Transverse colon (tissue), 4 donors: Measurements from ENCODE around the gene TTL. TPM values are rescaled to one million over a fixed set of nuclear protein-coding genes. Genes with fewer than 3 reads are reported as not detected.
A peak's percentile ranks its signal among the peaks of the same experiment; 100 is the strongest.
"Not testable (repeated sequence)": the region's sequence is repeated elsewhere in the genome, so short reads cannot be mapped to it uniquely, and the experiment has no call there.

Experiments
- DNase-seq: peaks from one replicate; pipeline ENCODE4 v3.0.0-alpha.2; 2019
- H3K27ac ChIP-seq, 4 donors: fragments of 200-600 bp; sonication (generic); 2 replicates each; pipeline ENCODE4 v1.5.1; 2016 to 2018; ENCODE audit warnings: inconsistent platforms in 4 of 4
- H3K27me3 ChIP-seq: fragments of 200-600 bp; sonication (generic); 2 replicates; pipeline ENCODE4 v1.5.1; 2017; ENCODE audit warnings: inconsistent platforms
- H3K36me3 ChIP-seq, 4 donors: fragments of 200-600 bp; sonication (generic); 2 replicates each; pipeline ENCODE4 v1.5.1; 2017 to 2019; ENCODE audit warnings: inconsistent platforms in 4 of 4
- H3K4me1 ChIP-seq, 4 donors: fragments of 200-600 bp; sonication (generic); 2 replicates each; pipeline ENCODE4 v1.5.1; 2017 to 2020; ENCODE audit warnings: inconsistent platforms in 4 of 4
- H3K4me3 ChIP-seq, 4 donors: fragments of 200-600 bp; sonication (generic); 1 replicate in 1 of 4; 2 replicates in 3 of 4; pipeline versions ENCODE4 v1.5.1 to v1.6.1; 2017 to 2019; ENCODE audit warnings: inconsistent platforms in 4 of 4
- H3K9me3 ChIP-seq, 2 donors: fragments of 200-600 bp; sonication (generic); 2 replicates each; pipeline ENCODE4 v1.5.1; 2017 to 2019; ENCODE audit warnings: inconsistent platforms in 2 of 2
- EP300 ChIP-seq: sonication (generic); formaldehyde crosslinking; IDR thresholded peaks from one replicate; pipeline ENCODE4 v1.6.1; 2017; ENCODE audit warnings: antibody characterized with exemption, low read depth
- POLR2A ChIP-seq: fragments of 450-650 bp; IDR thresholded peaks from one replicate; pipeline ENCODE4 v1.6.1; 2016; ENCODE audit warnings: antibody characterized with exemption, mild to moderate bottlenecking, moderate library complexity
- POLR2AphosphoS5 ChIP-seq, 3 donors: sonication (generic); formaldehyde crosslinking; IDR thresholded peaks; one replicate each; pipeline ENCODE4 v1.6.1; 2016; ENCODE audit warnings: antibody characterized with exemption in 3 of 3
- WGBS, 2 donors: methylation state at CpG; one replicate each; pipeline ENCODE4 v1.1.5; 2018; ENCODE audit warnings: low coverage in 1 of 2; 5-methylcytosine and 5-hydroxymethylcytosine counted together
- in situ Hi-C, 4 donors: fragments of 200-750 bp; cut with MboI; loops; one replicate each; pipeline versions ENCODE4 v1.15.0 to v1.15.1; 2017; ENCODE audit warnings: low sequenced_read_pairs in 3 of 4, low pct_ligation_motif_present in 1 of 4, low pct_unique_long_range_greater_than_20kb in 1 of 4
- intact Hi-C: fragments of 100-400 bp; cut with DNase I; formaldehyde crosslinking; loops from one replicate; pipeline ENCODE4 v1.15.1; 2023; ENCODE audit warnings: low total_unique reads
- total RNA-seq, 4 donors: library from RNA; depleted of rRNA; stranded (reverse); fragments of >200 nt; gene quantifications; one replicate each; pipeline ENCODE4 v1.1.0, GENCODE V29; 2016
- TF ChIP-seq, protein P1 (sequence below), 5 experiments: fragments of 200-600 bp in 3 of 5; fragments of 450-650 bp in 2 of 5; sonication (generic) in 3 of 5; IDR thresholded peaks; 1 replicate in 2 of 5; 2 replicates in 3 of 5; pipeline ENCODE4 v1.5.1; 2016 to 2017; ENCODE audit warnings: antibody characterized with exemption in 5 of 5, inconsistent platforms in 3 of 5, mild to moderate bottlenecking in 2 of 5, moderate library complexity in 1 of 5

TTL gene
- 10 to 100 TPM in 3 of 4 donors, 1 to 10 TPM in 1; 7.9 to 61.3 (median 16.6) TPM for total RNA-seq

DNA sequence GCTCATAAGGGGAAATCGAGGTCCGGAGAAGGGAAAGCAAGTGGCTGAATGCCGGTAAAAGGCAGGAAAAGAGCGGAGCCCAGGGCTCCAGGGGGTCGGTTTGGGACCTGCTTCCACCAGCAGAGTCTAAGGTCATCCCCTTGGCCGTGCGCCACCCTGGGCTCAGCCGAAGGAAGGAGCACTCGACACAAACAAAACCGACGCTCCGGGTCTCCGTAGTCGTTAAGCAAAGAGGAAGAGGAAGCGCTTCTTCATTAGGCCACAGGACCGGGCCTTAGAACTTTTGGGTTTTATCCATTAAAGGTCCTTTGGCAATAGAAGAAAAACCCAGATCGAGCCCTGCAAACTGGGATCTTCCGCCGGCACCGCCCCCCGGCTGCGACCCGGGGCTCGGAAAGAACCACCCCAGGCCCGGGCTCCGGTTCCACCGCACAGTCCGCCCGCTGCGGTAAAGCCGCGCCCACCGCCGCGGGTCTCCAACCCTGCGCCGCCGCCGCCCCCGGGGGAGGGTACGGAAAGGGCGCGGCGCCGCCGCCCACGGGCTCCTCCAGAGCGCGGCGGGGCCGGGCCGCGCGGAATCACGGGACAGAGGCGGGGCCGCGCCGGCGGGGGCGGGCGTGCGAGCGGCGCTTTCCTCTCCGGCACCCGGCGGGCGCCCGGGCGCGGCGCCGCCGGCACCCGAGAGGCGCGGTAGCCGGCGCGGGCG is at the start of gene TTL:
TTL (plus strand) TSS at position 629 of the 706 bp plus-strand sequence. CDS start 189 bp downstream, outside the sequence.
- intact Hi-C loops: no loop called here
- TF ChIP-seq POLR2AphosphoS5 (IDR thresholded peaks at IDR 0.05) (peak in 1 of 3 donors; percentile 31), POLR2A (no peak)
- 0 to 1% methylated on average over 2 to 55 of the region's 82 CpGs for WGBS, 2 donors
- no peaks in the 10 kb centered on the region for H3K9me3 ChIP-seq
- DNase-seq: peak; percentile 81
- H3K36me3 ChIP-seq: no peaks in the 10 kb centered on the region
- H3K27me3 ChIP-seq: no peaks in the 10 kb centered on the region
- in situ Hi-C loops: loop anchor here in 3 of 4 donors (10.0 to 25.0 kb wide), 3 partner anchors 93 to 256 kb away; partner anchors contain the start of gene CHCHD5 (in 1 of the 3)
- H3K27ac ChIP-seq: peak within 1 kb of the TSS; percentile 89 to 97 (median 96)
- H3K4me1 ChIP-seq: peaks cover 7 to 20% (median 15%) of the 10 kb centered on the region in 4 donors
- H3K4me3 ChIP-seq: peak within 1 kb of the TSS; percentile 62 to 85 (median 83)

DNA sequence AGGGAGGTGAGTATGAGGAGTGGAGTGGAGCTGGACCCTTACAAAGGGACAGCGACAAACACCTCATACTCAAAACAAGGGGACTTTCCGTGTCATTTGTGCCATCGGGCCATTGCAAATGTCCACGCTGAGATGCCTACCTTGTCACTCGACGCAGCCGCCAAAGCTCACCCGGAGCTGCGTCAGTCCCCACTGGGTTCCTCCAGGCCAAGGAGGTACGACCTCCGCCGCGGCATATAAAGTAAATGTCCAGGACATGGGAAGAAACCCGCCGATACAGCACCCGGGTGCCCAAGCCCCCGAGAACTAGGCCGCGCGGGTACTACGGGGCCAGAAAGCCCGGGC is 49.6 kb upstream of the TTL start:
- H3K9me3 ChIP-seq, H3K36me3 ChIP-seq, H3K4me1 ChIP-seq, H3K27me3 ChIP-seq, DNase-seq: not testable (repeated sequence)
- H3K27ac ChIP-seq: peak overlapping the region; percentile 77 to 96 (median 92)
- intact Hi-C loops: loop anchor here (5.0 kb wide), 1 partner anchor 175 kb away; the partner anchor contains the start of gene ZC3H8
- peak overlapping the region; percentile 59 to 73 (median 64) for H3K4me3 ChIP-seq
- WGBS, 2 donors: 56% methylated on average over 15 of the region's 22 CpGs; no CpG with 5 or more reads in 1 of the 2 donors
- in situ Hi-C loops: loop anchor here in 1 of 4 donors (25.0 kb wide), 1 partner anchor 170 kb away; the partner anchor contains the start of gene ZC3H8

DNA sequence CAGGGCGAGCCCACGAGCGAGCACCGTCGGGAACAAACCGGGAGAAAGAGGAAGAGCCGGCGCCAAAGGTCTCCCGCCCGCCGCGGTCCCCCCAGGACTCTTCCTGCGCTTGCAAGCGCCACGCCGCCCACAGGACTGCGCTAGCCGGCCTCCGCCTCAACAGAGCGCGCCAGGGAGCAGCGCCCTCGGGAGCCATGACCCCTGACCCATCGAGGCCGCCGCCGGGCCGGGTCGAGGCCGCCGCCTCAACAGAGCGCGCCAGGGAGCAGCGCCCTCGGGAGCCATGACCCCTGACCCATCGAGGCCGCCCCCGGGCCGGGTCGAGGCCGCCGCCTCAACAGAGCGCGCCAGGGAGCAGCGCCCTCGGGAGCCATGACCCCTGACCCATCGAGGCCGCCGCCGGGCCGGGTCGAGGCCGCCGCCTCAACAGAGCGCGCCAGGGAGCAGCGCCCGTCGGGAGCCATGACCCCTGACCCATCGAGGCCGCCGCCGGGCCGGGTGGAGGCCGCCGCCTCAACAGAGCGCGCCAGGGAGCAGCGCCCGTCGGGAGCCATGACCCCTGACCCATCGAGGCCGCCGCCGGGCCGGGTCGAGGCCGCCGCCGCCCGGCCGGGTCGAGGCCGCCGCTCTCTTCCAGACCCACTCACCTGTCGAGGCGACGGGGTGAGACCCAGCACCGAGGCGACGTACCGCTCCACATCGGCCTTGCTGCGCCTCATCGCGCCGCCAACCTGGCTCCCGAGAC is 49.0 kb upstream of the TTL start:
- H3K9me3 ChIP-seq, H3K27me3 ChIP-seq, H3K4me1 ChIP-seq, H3K36me3 ChIP-seq: not testable (repeated sequence)
- Histone ChIP-seq H3K4me3 (peak overlapping the region; percentile 59 to 73 (median 64)), H3K27ac (peak overlapping the region; percentile 77 to 96 (median 92))
- DNase-seq: peak; percentile 28
- WGBS, 2 donors: 9% methylated on average over 30 of the region's 98 CpGs; no CpG with 5 or more reads in 1 of the 2 donors
- intact Hi-C loops: loop anchor here (5.0 kb wide), 1 partner anchor 176 kb away; the partner anchor contains the start of gene ZC3H8
- in situ Hi-C loops: loop anchor here in 1 of 4 donors (25.0 kb wide), 1 partner anchor 171 kb away; the partner anchor contains the start of gene ZC3H8

DNA sequence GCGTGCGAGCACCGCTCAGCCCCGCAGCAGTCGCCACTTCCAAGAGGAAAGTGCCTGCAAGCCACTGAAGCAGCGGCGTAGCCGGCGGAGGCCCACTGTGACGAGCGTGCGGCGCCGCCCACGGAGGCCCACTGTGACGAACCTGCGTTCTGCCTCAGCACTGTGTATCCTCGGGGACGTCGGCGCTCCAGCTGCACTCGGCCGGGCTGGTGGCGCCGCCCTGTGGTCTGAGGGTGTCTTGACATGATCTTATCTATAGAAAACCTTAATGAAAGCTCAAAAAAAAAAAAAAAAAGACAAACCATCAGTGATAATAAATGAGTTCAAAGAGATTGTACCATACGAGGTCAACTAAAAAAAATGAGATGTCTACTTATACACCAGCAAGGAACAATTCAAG is 48.5 kb upstream of the TTL start, which contains the start of gene RGPD8:
RGPD8 (minus strand) TSS at position 166 of the 400 bp plus-strand sequence. CDS start 192 bp downstream, outside the sequence.
- not testable (repeated sequence) for H3K27me3 ChIP-seq, H3K9me3 ChIP-seq, H3K4me1 ChIP-seq, H3K36me3 ChIP-seq
- intact Hi-C loops (loop anchor here (5.0 kb wide), 1 partner anchor 176 kb away; the partner anchor contains the start of gene ZC3H8), in situ Hi-C loops (loop anchor here in 1 of 4 donors (25.0 kb wide), 1 partner anchor 171 kb away; the partner anchor contains the start of gene ZC3H8)
- H3K27ac ChIP-seq: peak within 1 kb of the TSS; percentile 77 to 96 (median 92)
- DNase-seq: peak; percentile 92
- TF ChIP-seq POLR2A: peak; percentile 36
- peak in 1 of 3 donors; percentile 18 for TF ChIP-seq POLR2AphosphoS5 (IDR thresholded peaks at IDR 0.05)
- TF ChIP-seq, protein P1, sequence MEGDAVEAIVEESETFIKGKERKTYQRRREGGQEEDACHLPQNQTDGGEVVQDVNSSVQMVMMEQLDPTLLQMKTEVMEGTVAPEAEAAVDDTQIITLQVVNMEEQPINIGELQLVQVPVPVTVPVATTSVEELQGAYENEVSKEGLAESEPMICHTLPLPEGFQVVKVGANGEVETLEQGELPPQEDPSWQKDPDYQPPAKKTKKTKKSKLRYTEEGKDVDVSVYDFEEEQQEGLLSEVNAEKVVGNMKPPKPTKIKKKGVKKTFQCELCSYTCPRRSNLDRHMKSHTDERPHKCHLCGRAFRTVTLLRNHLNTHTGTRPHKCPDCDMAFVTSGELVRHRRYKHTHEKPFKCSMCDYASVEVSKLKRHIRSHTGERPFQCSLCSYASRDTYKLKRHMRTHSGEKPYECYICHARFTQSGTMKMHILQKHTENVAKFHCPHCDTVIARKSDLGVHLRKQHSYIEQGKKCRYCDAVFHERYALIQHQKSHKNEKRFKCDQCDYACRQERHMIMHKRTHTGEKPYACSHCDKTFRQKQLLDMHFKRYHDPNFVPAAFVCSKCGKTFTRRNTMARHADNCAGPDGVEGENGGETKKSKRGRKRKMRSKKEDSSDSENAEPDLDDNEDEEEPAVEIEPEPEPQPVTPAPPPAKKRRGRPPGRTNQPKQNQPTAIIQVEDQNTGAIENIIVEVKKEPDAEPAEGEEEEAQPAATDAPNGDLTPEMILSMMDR (IDR thresholded peaks at IDR 0.05): peak; percentile 41 to 66 (median 47)
- 0% methylated on average over 1 to 11 of the region's 26 CpGs for WGBS, 2 donors
- peak within 1 kb of the TSS; percentile 59 to 73 (median 64) for H3K4me3 ChIP-seq

GRCh38 chr2:112433932-112434730 is 47.8 kb upstream of the TTL start:
- TF ChIP-seq EP300 (no peak), POLR2AphosphoS5 (IDR thresholded peaks at IDR 0.05) (no peak), POLR2A (no peak)
- TF ChIP-seq, protein P1 (IDR thresholded peaks at IDR 0.05): no peak
- 52 to 80% methylated on average over 8 to 31 of the region's 31 CpGs for WGBS, 2 donors

GRCh38 chr2:112434890-112435715 is 46.9 kb upstream of the TTL start:
- H3K27me3 ChIP-seq, H3K9me3 ChIP-seq, DNase-seq, H3K27ac ChIP-seq, H3K36me3 ChIP-seq, H3K4me3 ChIP-seq, H3K4me1 ChIP-seq: not testable (repeated sequence)
- in situ Hi-C loops (loop anchor here in 1 of 4 donors (25.0 kb wide), 1 partner anchor 173 kb away; the partner anchor contains the start of gene ZC3H8), intact Hi-C loops (loop anchor here (5.0 kb wide), 1 partner anchor 178 kb away; the partner anchor contains the start of gene ZC3H8)
- 86% methylated on average over 33 of the region's 33 CpGs; no CpG with 5 or more reads in 1 of the 2 donors for whole genome bisulfite sequencing, 2 donors

More at GRCh38 chr2:112433932-112434730, 47.8 kb upstream of the TTL start:
- Histone ChIP-seq H3K4me1 (peaks cover 0 to 7% (median 3%) of the 10 kb centered on the region in 4 donors), H3K27ac (no peak overlapping the region), H3K4me3 (no peak overlapping the region), H3K36me3 (no peaks in the 10 kb centered on the region), H3K27me3 (peaks cover 8% of the 10 kb centered on the region), H3K9me3 (no peaks in the 10 kb centered on the region)
- DNase-seq: no peak
- intact Hi-C loops: loop anchor here (5.0 kb wide), 1 partner anchor 177 kb away; the partner anchor contains the start of gene ZC3H8
- in situ Hi-C loops: loop anchor here in 1 of 4 donors (25.0 kb wide), 1 partner anchor 172 kb away; the partner anchor contains the start of gene ZC3H8
